Uterus (tissue), 4 donors: Measurements from ENCODE around the gene MED27. TPM values are rescaled to one million over a fixed set of nuclear protein-coding genes. Genes with fewer than 3 reads are reported as not detected.

ENCODE experiments used
- DNase-seq, 2 donors: peaks; one replicate each; pipeline ENCODE4 v3.0.0-alpha.2; 2019 to 2020
- H3K27ac ChIP-seq, 2 donors: fragments of 200-600 bp; sonication (generic); 1 replicate in 1 of 2; 2 replicates in 1 of 2; pipeline ENCODE4 v1.5.1; 2016 to 2018
- H3K27me3 ChIP-seq, 2 donors: fragments of 200-600 bp; sonication (generic); one replicate each; pipeline ENCODE4 v1.5.1; 2018 to 2019; ENCODE audit warnings: control low read depth in 1 of 2
- H3K36me3 ChIP-seq, 2 donors: fragments of 200-600 bp; sonication (generic); one replicate each; pipeline ENCODE4 v1.5.1; 2019; ENCODE audit warnings: control low read depth in 1 of 2
- H3K4me1 ChIP-seq, 2 donors: fragments of 200-600 bp; sonication (generic); one replicate each; pipeline ENCODE4 v1.5.1; 2018 to 2019; ENCODE audit warnings: control low read depth in 1 of 2
- H3K4me3 ChIP-seq, 2 donors: fragments of 200-600 bp; sonication (generic); 1 replicate in 1 of 2; 2 replicates in 1 of 2; pipeline ENCODE4 v1.5.1; 2018 to 2019; ENCODE audit warnings: mild to moderate bottlenecking in 1 of 2
- H3K9me3 ChIP-seq, 2 donors: fragments of 200-600 bp; sonication (generic); one replicate each; pipeline ENCODE4 v1.5.1; 2019; ENCODE audit warnings: control low read depth in 1 of 2
- POLR2A ChIP-seq, 2 donors: fragments of 450-650 bp; IDR thresholded peaks; one replicate each; pipeline ENCODE4 v1.6.1; 2016; ENCODE audit warnings: antibody characterized with exemption in 2 of 2, mild to moderate bottlenecking in 1 of 2, moderate library complexity in 1 of 2
- intact Hi-C: fragments of 100-400 bp; cut with DNase I; formaldehyde crosslinking; loops from one replicate; pipeline ENCODE4 v1.15.1; 2023; ENCODE audit warnings: low total_unique reads
- total RNA-seq, 4 donors: library from RNA; depleted of rRNA in 3 of 4; stranded (reverse); fragments of >200 nt in 3 of 4; gene quantifications; one replicate each; pipeline versions ENCODE4 v1.1.0 to v1.2.4, GENCODE V29; 2014 to 2023
- TF ChIP-seq, protein P1 (sequence below), 4 experiments: fragments of 200-600 bp in 2 of 4; fragments of 450-650 bp in 2 of 4; sonication (generic) in 2 of 4; IDR thresholded peaks; one replicate each; pipeline ENCODE4 v1.5.1; 2016 to 2019; ENCODE audit warnings: antibody characterized with exemption in 4 of 4, mild to moderate bottlenecking in 2 of 4, moderate library complexity in 1 of 4
- donor health status: DM: yes; HTN: yes; CAD: no.

The MED27 gene
- total RNA-seq, 4 donors from 2014 or later: 4.6 to 29.3 (median 10.7) TPM

- TF ChIP-seq POLR2A (IDR thresholded peaks at IDR 0.05): no peak
- TF ChIP-seq, protein P1, sequence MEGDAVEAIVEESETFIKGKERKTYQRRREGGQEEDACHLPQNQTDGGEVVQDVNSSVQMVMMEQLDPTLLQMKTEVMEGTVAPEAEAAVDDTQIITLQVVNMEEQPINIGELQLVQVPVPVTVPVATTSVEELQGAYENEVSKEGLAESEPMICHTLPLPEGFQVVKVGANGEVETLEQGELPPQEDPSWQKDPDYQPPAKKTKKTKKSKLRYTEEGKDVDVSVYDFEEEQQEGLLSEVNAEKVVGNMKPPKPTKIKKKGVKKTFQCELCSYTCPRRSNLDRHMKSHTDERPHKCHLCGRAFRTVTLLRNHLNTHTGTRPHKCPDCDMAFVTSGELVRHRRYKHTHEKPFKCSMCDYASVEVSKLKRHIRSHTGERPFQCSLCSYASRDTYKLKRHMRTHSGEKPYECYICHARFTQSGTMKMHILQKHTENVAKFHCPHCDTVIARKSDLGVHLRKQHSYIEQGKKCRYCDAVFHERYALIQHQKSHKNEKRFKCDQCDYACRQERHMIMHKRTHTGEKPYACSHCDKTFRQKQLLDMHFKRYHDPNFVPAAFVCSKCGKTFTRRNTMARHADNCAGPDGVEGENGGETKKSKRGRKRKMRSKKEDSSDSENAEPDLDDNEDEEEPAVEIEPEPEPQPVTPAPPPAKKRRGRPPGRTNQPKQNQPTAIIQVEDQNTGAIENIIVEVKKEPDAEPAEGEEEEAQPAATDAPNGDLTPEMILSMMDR (IDR thresholded peaks at IDR 0.05): no peak
- Histone ChIP-seq H3K27ac (no peak overlapping the region), H3K36me3 (no peaks in the 10 kb centered on the region), H3K4me1 (no peaks in the 10 kb centered on the region), H3K4me3 (no peak overlapping the region), H3K27me3 (no peaks in the 10 kb centered on the region), H3K9me3 (no peaks in the 10 kb centered on the region)
- no peak for DNase-seq
- intact Hi-C loops: no loop called here
These were observed 215.1 kb downstream of the MED27 start for GRCh38 chr9:131864531-131864930.

GRCh38 chr9:131863306-131863896 lies 216.3 kb downstream of the MED27 start:
- no peaks in the 10 kb centered on the region for H3K9me3 ChIP-seq
- no peaks in the 10 kb centered on the region for H3K36me3 ChIP-seq
- H3K4me1 ChIP-seq: no peaks in the 10 kb centered on the region
- DNase-seq: no peak
- H3K4me3 ChIP-seq: no peak overlapping the region
- no peaks in the 10 kb centered on the region for H3K27me3 ChIP-seq
- no peak for TF ChIP-seq POLR2A (IDR thresholded peaks at IDR 0.05)
- TF ChIP-seq, protein P1 (IDR thresholded peaks at IDR 0.05): no peak
- no peak overlapping the region for H3K27ac ChIP-seq
- intact Hi-C loops: no loop called here

- Histone ChIP-seq H3K27ac (no peak overlapping the region), H3K9me3 (no peaks in the 10 kb centered on the region), H3K36me3 (no peaks in the 10 kb centered on the region), H3K4me3 (no peak overlapping the region), H3K4me1 (no peaks in the 10 kb centered on the region), H3K27me3 (no peaks in the 10 kb centered on the region)
- intact Hi-C loops: no loop called here
- DNase-seq: no peak
- TF ChIP-seq POLR2A (IDR thresholded peaks at IDR 0.05): no peak
- TF ChIP-seq, protein P1 (IDR thresholded peaks at IDR 0.05): no peak
These were observed 217.4 kb downstream of the MED27 start for GRCh38 chr9:131862261-131862660.

DNA sequence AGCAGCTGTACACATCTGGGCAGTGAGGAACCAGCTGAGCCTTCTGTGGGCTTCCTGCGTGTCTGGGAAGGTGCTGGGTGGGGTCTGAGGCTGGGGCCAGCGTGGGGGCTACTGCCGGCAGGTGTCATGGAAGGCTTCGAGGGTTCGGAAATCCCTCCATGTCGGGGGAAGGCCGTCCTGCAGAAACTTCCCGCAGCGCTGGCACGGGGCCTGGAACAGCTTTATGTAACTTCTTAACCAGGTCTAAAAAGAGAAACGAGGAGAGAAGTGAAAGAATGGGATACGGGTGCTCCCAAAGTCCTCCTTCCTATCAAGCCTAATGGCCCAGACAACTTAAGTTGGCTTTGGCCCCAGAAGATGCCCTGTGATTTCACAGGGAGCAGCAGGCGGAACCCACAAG lies 219.2 kb downstream of the MED27 start:
- no peaks in the 10 kb centered on the region for H3K9me3 ChIP-seq
- TF ChIP-seq, protein P1 (IDR thresholded peaks at IDR 0.05): no peak
- no peak for TF ChIP-seq POLR2A (IDR thresholded peaks at IDR 0.05)
- H3K36me3 ChIP-seq: no peaks in the 10 kb centered on the region
- no peak overlapping the region for H3K27ac ChIP-seq
- no peaks in the 10 kb centered on the region for H3K27me3 ChIP-seq
- intact Hi-C loops: no loop called here
- DNase-seq: no peak
- no peak overlapping the region for H3K4me3 ChIP-seq
- no peaks in the 10 kb centered on the region for H3K4me1 ChIP-seq

DNA sequence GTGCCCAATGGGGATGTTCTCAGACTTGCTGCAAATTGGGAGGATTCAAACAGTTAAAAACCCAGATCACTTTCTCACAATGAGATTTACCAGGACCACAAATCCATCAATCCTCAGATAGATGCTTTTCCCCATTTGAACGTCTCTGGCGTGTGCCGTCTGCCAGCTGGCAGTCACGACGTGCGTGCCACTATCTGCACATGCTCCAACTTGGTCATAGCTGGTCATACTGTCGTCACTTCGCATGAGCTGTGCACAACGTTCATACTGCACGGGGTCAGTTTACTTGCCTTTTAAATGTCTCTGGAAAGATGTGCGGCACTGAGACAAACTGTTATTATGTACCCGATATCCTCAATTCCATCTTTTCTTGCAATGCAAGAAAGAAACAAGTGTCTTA lies 221.5 kb downstream of the MED27 start:
- no peaks in the 10 kb centered on the region for H3K9me3 ChIP-seq
- TF ChIP-seq, protein P1 (IDR thresholded peaks at IDR 0.05): no peak
- no peak for TF ChIP-seq POLR2A (IDR thresholded peaks at IDR 0.05)
- intact Hi-C loops: no loop called here
- no peak overlapping the region for H3K4me3 ChIP-seq
- H3K4me1 ChIP-seq: no peaks in the 10 kb centered on the region
- H3K27me3 ChIP-seq: no peaks in the 10 kb centered on the region
- no peaks in the 10 kb centered on the region for H3K36me3 ChIP-seq
- no peak for DNase-seq
- no peak overlapping the region for H3K27ac ChIP-seq
